ENCODE results near the gene UBE2J1.
A peak's percentile ranks its signal among the peaks of the same experiment; 100 is the strongest.

UBE2J1 gene

GRCh38 chr6:89368999-89369398 lies 16.5 kb upstream of the UBE2J1 start:
- DNase-seq (ENCODE audit: low read depth), result no peak
- peak; percentile 64 for TF ChIP-seq CTCF (IDR thresholded peaks at IDR 0.05; ENCODE audit: control insufficient read depth, insufficient read depth, low read depth, low read length, missing control alignments)
- H3K4me3 ChIP-seq (ENCODE audit: control insufficient read depth, low read depth, low read length), result no peak overlapping the region

GRCh38 chr6:89368107-89368506 lies 15.6 kb upstream of the UBE2J1 start:
- TF ChIP-seq CTCF (IDR thresholded peaks at IDR 0.05; ENCODE audit: control insufficient read depth, insufficient read depth, low read depth, low read length, missing control alignments), result peak; percentile 82
- DNase-seq (ENCODE audit: low read depth), result no peak
- H3K4me3 ChIP-seq (ENCODE audit: control insufficient read depth, low read depth, low read length), result no peak overlapping the region

- DNase-seq (ENCODE audit: low read depth), result no peak
- no peak overlapping the region for H3K4me3 ChIP-seq (ENCODE audit: control insufficient read depth, low read depth, low read length)
- no peak for TF ChIP-seq CTCF (IDR thresholded peaks at IDR 0.05; ENCODE audit: control insufficient read depth, insufficient read depth, low read depth, low read length, missing control alignments)
These were observed 12.1 kb upstream of the UBE2J1 start for GRCh38 chr6:89364586-89364985.

- H3K4me3 ChIP-seq (ENCODE audit: control insufficient read depth, low read depth, low read length), result no peak overlapping the region
- no peak for TF ChIP-seq CTCF (IDR thresholded peaks at IDR 0.05; ENCODE audit: control insufficient read depth, insufficient read depth, low read depth, low read length, missing control alignments)
- no peak for DNase-seq (ENCODE audit: low read depth)
These were observed 8.6 kb upstream of the UBE2J1 start for GRCh38 chr6:89361171-89361570.

GRCh38 chr6:89360415-89360999 lies 8.0 kb upstream of the UBE2J1 start:
- no peak for TF ChIP-seq CTCF (IDR thresholded peaks at IDR 0.05; ENCODE audit: control insufficient read depth, insufficient read depth, low read depth, low read length, missing control alignments)
- DNase-seq (ENCODE audit: low read depth), result no peak
- no peak overlapping the region for H3K4me3 ChIP-seq (ENCODE audit: control insufficient read depth, low read depth, low read length)

- no peak for DNase-seq (ENCODE audit: low read depth)
- H3K4me3 ChIP-seq (ENCODE audit: control insufficient read depth, low read depth, low read length), result no peak overlapping the region
- no peak for TF ChIP-seq CTCF (IDR thresholded peaks at IDR 0.05; ENCODE audit: control insufficient read depth, insufficient read depth, low read depth, low read length, missing control alignments)
These were observed 7.0 kb upstream of the UBE2J1 start for GRCh38 chr6:89359561-89359960.

- TF ChIP-seq CTCF (IDR thresholded peaks at IDR 0.05; ENCODE audit: control insufficient read depth, insufficient read depth, low read depth, low read length, missing control alignments), result no peak
- H3K4me3 ChIP-seq (ENCODE audit: control insufficient read depth, low read depth, low read length), result no peak overlapping the region
These were observed 4.9 kb upstream of the UBE2J1 start for GRCh38 chr6:89357390-89357789.

More at GRCh38 chr6:89357390-89357789, 4.9 kb upstream of the UBE2J1 start:
- DNase-seq (ENCODE audit: low read depth), result no peak
